ENCODE results near the gene PTCH2.
A peak's percentile ranks its signal among the peaks of the same experiment; 100 is the strongest.

Gene PTCH2

GRCh38 chr1:44805311-44806024 is 37.6 kb downstream of the PTCH2 start:
- Histone ChIP-seq H4K91ac (ENCODE audit: low read length) (peak overlapping the region; percentile 94), H3K4me1 (ENCODE audit: control insufficient read depth, insufficient read depth, low read depth, low read length) (peaks cover 82% of the 10 kb centered on the region), H3K36me3 (ENCODE audit: control insufficient read depth in 1 of 2, insufficient read depth in 2 of 2, low read depth in 1 of 2, low read length in 2 of 2) (peaks cover 53 to 54% of the 10 kb centered on the region in 2 experiments), H2BK12ac (ENCODE audit: low read length in 2 of 2) (peak overlapping the region in 1 of 2 experiments; percentile 81), H3K14ac (ENCODE audit: low read length in 2 of 2) (no peak overlapping the region), H2AK5ac (ENCODE audit: low read length, severe bottlenecking) (peak overlapping the region; percentile 44), H4K8ac (ENCODE audit: low read length) (peak overlapping the region; percentile 61), H3K9ac (ENCODE audit: low read length) (peak overlapping the region; percentile 97), H3K27me3 (ENCODE audit: control insufficient read depth in 1 of 2, insufficient read depth in 1 of 2, low read length in 2 of 2) (no peaks in the 10 kb centered on the region), H3K23ac (ENCODE audit: low read length in 2 of 2) (no peak overlapping the region), H3K4me3 (ENCODE audit: insufficient read depth in 1 of 2, low read depth in 1 of 2, low read length in 2 of 2) (no peak overlapping the region), H3K9me3 (ENCODE audit: control insufficient read depth, low read length) (no peaks in the 10 kb centered on the region), H3K4me2 (ENCODE audit: low read length, poor library complexity, severe bottlenecking) (no peak overlapping the region), H3K27ac (ENCODE audit: low read length, poor library complexity, severe bottlenecking) (no peak overlapping the region), H2BK5ac (ENCODE audit: low read depth, low read length, poor library complexity, severe bottlenecking) (no peak overlapping the region), H3K18ac (ENCODE audit: low read depth in 1 of 2, low read length in 2 of 2) (peak overlapping the region; percentile 12 to 95), H3K4ac (ENCODE audit: low read depth in 1 of 2, low read length in 2 of 2) (peak overlapping the region in 1 of 2 experiments; percentile 58), H3K79me1 (replicated peaks; ENCODE audit: low read length, poor library complexity, severe bottlenecking) (peaks cover 7% of the 10 kb centered on the region), H2BK120ac (ENCODE audit: low read depth, low read length) (no peak overlapping the region), H2BK15ac (ENCODE audit: low read depth, poor library complexity, severe bottlenecking) (no peak overlapping the region), H2AFZ (ENCODE audit: low read depth, low read length) (no peak overlapping the region)
- WGBS, result 96% methylated on average over 17 of the region's 20 CpGs
- no peak for DNase-seq

GRCh38 chr1:44803312-44804095 is 39.5 kb downstream of the PTCH2 start:
- H4K91ac ChIP-seq (ENCODE audit: low read length), result peak overlapping the region; percentile 53
- H3K27me3 ChIP-seq (ENCODE audit: control insufficient read depth in 1 of 2, insufficient read depth in 1 of 2, low read length in 2 of 2), result no peaks in the 10 kb centered on the region
- H2AFZ ChIP-seq (ENCODE audit: low read depth, low read length), result no peak overlapping the region
- no peak overlapping the region for H3K18ac ChIP-seq (ENCODE audit: low read depth in 1 of 2, low read length in 2 of 2)
- peak overlapping the region; percentile 94 for H3K9ac ChIP-seq (ENCODE audit: low read length)
- H3K4me2 ChIP-seq (ENCODE audit: low read length, poor library complexity, severe bottlenecking), result no peak overlapping the region
- H2AK5ac ChIP-seq (ENCODE audit: low read length, severe bottlenecking), result no peak overlapping the region
- peaks cover 7% of the 10 kb centered on the region for H3K79me1 ChIP-seq (replicated peaks; ENCODE audit: low read length, poor library complexity, severe bottlenecking)
- H3K4me1 ChIP-seq (ENCODE audit: control insufficient read depth, insufficient read depth, low read depth, low read length), result peaks cover 65% of the 10 kb centered on the region
- no peak overlapping the region for H3K23ac ChIP-seq (ENCODE audit: low read length in 2 of 2)
- peak overlapping the region in 1 of 2 experiments; percentile 35 for H3K14ac ChIP-seq (ENCODE audit: low read length in 2 of 2)
- H3K9me3 ChIP-seq (ENCODE audit: control insufficient read depth, low read length), result no peaks in the 10 kb centered on the region
- DNase-seq, result no peak
- no peak overlapping the region for H2BK120ac ChIP-seq (ENCODE audit: low read depth, low read length)
- H3K4me3 ChIP-seq (ENCODE audit: insufficient read depth in 1 of 2, low read depth in 1 of 2, low read length in 2 of 2), result peak overlapping the region in 1 of 2 experiments; percentile 90
- no peak overlapping the region for H2BK15ac ChIP-seq (ENCODE audit: low read depth, poor library complexity, severe bottlenecking)
- H2BK5ac ChIP-seq (ENCODE audit: low read depth, low read length, poor library complexity, severe bottlenecking), result no peak overlapping the region
- peak overlapping the region; percentile 49 to 51 for H2BK12ac ChIP-seq (ENCODE audit: low read length in 2 of 2)
- H3K4ac ChIP-seq (ENCODE audit: low read depth in 1 of 2, low read length in 2 of 2), result no peak overlapping the region
- no peak overlapping the region for H3K27ac ChIP-seq (ENCODE audit: low read length, poor library complexity, severe bottlenecking)
- peaks cover 52 to 53% of the 10 kb centered on the region in 2 experiments for H3K36me3 ChIP-seq (ENCODE audit: control insufficient read depth in 1 of 2, insufficient read depth in 2 of 2, low read depth in 1 of 2, low read length in 2 of 2)
- 95% methylated on average over 13 of the region's 13 CpGs for WGBS
- H4K8ac ChIP-seq (ENCODE audit: low read length), result peak overlapping the region; percentile 4

- H3K36me3 ChIP-seq (ENCODE audit: control insufficient read depth in 1 of 2, insufficient read depth in 2 of 2, low read depth in 1 of 2, low read length in 2 of 2), result peaks cover 52 to 53% of the 10 kb centered on the region in 2 experiments
- no peaks in the 10 kb centered on the region for H3K9me3 ChIP-seq (ENCODE audit: control insufficient read depth, low read length)
- H4K8ac ChIP-seq (ENCODE audit: low read length), result peak overlapping the region; percentile 4
- H3K4me2 ChIP-seq (ENCODE audit: low read length, poor library complexity, severe bottlenecking), result no peak overlapping the region
- H3K79me1 ChIP-seq (replicated peaks; ENCODE audit: low read length, poor library complexity, severe bottlenecking), result peaks cover 7% of the 10 kb centered on the region
- H3K23ac ChIP-seq (ENCODE audit: low read length in 2 of 2), result peak overlapping the region in 1 of 2 experiments; percentile 10
- peak overlapping the region; percentile 45 for H4K91ac ChIP-seq (ENCODE audit: low read length)
- peak overlapping the region in 1 of 2 experiments; percentile 90 for H3K4me3 ChIP-seq (ENCODE audit: insufficient read depth in 1 of 2, low read depth in 1 of 2, low read length in 2 of 2)
- no peak overlapping the region for H2AFZ ChIP-seq (ENCODE audit: low read depth, low read length)
- no peak overlapping the region for H2BK5ac ChIP-seq (ENCODE audit: low read depth, low read length, poor library complexity, severe bottlenecking)
- whole genome bisulfite sequencing, result 99% methylated on average over 6 of the region's 9 CpGs
- no peak overlapping the region for H2BK15ac ChIP-seq (ENCODE audit: low read depth, poor library complexity, severe bottlenecking)
- DNase-seq, result no peak
- H3K4ac ChIP-seq (ENCODE audit: low read depth in 1 of 2, low read length in 2 of 2), result no peak overlapping the region
- H2BK120ac ChIP-seq (ENCODE audit: low read depth, low read length), result no peak overlapping the region
- peak overlapping the region; percentile 49 to 56 for H2BK12ac ChIP-seq (ENCODE audit: low read length in 2 of 2)
- peaks cover 61% of the 10 kb centered on the region for H3K4me1 ChIP-seq (ENCODE audit: control insufficient read depth, insufficient read depth, low read depth, low read length)
- H3K9ac ChIP-seq (ENCODE audit: low read length), result peak overlapping the region; percentile 94
- no peak overlapping the region for H3K27ac ChIP-seq (ENCODE audit: low read length, poor library complexity, severe bottlenecking)
- H3K27me3 ChIP-seq (ENCODE audit: control insufficient read depth in 1 of 2, insufficient read depth in 1 of 2, low read length in 2 of 2), result no peaks in the 10 kb centered on the region
- H3K14ac ChIP-seq (ENCODE audit: low read length in 2 of 2), result peak overlapping the region in 1 of 2 experiments; percentile 86
- no peak overlapping the region for H2AK5ac ChIP-seq (ENCODE audit: low read length, severe bottlenecking)
- H3K18ac ChIP-seq (ENCODE audit: low read depth in 1 of 2, low read length in 2 of 2), result peak overlapping the region in 1 of 2 experiments; percentile 61
Observed at GRCh38 chr1:44803062-44803311, 40.1 kb downstream of the PTCH2 start.
